ENCODE data around the gene EFHC2.

EFHC2 gene, protein sequence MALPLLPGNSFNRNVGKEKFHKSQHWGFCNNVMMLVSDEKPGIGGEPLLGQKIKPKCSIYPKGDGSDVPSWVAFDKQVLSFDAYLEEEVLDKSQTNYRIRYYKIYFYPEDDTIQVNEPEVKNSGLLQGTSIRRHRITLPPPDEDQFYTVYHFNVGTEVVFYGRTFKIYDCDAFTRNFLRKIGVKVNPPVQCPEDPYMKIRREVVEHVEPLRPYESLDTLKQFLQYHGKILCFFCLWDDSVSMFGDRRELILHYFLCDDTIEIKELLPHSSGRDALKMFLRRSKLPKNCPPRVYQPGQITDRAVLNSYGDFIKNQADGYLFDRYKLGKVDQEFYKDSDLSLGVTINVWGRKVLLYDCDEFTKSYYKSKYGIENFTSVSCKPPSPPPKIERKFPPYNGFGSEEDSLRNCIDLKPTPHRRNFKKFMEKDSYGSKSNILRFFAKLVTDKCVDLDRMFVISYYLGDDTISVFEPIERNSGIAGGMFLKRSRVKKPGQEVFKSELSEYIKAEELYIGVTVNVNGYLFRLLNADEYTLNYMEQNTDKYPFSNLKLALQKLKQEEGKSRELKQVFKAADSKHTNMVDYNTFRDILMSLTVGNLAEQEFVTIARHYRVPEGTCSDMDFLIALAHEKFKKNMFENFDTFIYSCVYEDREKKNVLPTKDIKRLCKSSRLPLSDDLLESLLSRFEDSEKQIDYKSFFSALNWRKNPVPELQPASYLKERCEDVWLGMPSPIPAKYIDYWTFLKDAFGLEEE

DNA sequence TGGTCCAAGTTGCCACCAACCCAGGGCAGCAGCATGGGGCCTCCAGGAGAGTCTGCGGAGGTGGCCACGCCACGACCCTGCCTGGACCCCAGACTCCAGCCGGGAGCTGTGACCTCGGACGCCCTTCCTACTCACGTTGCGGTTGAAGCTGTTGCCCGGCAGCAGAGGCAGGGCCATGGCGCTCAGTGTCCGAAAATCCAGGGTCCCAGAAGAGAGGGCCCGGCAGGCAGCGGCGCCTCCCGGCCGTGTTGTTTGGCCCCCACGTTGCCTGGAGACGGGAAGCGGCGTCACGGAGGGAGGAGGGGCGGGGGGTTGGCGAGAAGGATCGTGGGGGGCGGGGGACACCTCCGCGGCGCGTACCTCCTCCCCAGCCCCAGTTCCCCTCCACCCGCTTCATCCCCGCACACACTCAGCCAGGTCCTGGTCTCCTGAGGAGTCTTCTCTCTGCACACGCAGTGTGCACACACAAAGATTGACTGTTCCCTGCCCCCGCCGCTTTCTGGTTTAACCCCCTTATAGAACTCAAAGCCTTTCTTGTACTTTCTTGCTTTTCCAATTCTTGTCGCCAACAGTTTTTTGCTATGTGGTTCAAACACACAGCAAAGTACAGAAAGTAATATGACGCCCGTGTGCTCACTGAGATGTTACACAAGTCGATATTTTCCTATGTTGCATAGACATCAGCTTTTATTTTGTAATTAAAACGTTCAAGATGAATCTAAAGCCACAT lies at the start of gene EFHC2:
Gene EFHC2, minus strand, starts transcription at position 261 of the 730 bp plus-strand sequence. Its CDS starts 84 bp downstream, at position 177.
- Histone ChIP-seq H3K27ac (peak within 1 kb of the TSS in 14 of 21 experiments; percentile 17 to 80 (median 66)), H3K4me3 (peak within 1 kb of the TSS; percentile 28 to 43 (median 39))

DNA sequence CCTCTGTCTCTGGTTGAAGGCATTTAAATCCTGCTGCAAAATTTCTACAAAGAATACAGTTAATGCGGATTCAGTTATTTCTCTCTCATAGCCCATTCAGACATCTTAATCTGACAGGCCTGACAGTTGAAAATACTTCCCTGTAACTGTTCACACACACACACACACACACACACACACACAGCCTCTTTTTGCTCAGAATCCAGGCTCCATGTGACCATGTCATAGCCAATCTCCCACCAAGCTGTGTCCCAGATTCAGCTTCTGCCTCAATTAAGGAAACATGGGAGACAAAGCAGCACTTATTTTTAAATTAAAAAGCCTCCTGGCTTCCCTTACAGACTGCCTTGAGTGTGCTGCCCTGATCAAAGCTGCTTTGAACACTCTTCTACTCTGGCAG lies 49.3 kb upstream of the EFHC2 start:
- no peak overlapping the region for H3K4me3 ChIP-seq
- H3K27ac ChIP-seq = no peak overlapping the region

DNA sequence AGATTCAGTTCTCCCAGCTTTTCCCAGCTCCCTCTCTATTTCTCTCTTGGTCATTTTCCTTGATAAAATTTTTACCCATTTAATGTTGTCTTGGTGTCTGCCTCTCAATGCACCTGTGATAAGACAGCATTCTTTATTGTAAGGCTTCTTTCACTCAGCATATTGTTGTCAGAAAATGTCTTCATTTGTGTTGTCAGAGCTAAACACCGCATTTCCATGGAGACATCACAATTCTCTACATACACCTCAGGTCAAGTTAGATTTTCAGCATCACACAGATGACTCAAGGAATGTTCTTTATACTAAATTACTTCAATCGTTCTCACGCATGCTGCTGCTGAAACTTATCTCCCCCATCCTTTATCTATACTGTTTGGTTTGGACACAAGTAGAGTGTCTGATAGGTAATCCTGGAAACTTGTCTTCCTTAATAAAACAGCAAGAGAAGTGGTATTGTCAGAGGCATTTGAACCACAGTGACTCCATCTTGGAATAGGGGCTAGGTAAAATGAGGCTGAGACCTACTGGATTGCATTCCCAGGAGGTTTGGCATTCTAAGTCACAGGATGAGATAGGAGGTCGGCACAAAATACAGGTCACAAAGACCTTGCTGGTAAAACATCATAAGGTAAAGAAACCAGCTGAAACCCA lies 41.3 kb upstream of the EFHC2 start:
- no peak overlapping the region for H3K27ac ChIP-seq
- no peak overlapping the region for H3K4me3 ChIP-seq

DNA sequence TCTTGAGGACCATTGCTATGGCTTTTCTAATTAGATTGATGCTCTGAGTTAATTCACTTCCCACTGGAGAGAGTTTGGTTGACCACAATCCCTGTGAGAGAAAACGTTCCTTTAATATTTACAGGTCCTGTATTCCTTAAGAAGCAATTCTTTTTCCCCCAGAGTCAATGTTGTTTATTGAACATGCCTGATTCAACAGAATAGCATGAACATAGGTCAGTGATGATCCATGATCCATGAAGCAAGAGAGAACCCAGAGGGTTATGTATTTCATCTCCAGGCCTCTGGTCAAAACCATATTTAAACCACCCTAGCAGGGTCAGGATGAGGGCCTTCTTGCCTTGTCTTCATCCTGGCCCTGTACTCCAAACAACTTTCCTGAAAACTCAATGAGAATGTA lies 39.4 kb upstream of the EFHC2 start:
- H3K4me3 ChIP-seq = no peak overlapping the region
- H3K27ac ChIP-seq = no peak overlapping the region

DNA sequence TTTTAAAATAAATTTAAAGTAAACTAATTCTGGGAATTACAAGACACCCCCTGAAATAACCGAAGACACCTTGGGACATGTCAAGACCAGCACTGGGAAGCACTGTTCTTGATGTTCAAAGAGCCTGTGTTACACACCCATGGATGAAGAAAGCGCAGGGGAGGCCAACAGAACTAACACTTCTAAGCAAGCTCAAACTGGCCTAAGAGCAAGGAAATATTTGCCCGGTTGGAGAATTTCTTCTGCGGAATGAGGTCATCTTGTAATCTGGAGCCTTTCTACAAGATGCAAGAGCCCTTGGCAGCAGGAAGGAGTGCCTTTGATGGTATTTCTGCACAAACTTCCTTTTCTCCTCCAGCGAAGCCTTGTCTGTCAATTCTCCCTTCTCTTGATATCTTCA lies 9.3 kb upstream of the EFHC2 start:
- H3K27ac ChIP-seq = peak overlapping the region in 5 of 21 experiments; percentile 29 to 48 (median 38)
- H3K4me3 ChIP-seq = no peak overlapping the region

DNA sequence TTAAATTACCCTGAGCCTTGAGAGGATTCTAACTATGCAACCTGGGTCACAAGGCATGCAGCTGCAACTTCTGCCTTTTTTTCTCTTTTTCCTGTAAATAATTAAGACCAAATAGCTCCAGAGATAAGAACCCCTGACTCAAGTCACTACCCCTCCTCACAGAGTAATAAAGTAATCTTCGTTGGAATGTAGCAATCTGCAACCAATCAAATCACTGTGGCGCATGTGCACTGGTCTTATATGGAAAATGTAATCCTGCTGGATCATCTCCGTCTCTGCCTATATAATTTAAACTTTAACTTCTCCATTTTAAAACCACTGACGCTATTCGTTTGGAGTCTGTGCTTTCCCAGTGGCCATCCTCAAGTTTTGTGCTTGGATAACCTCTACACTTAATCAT lies 6.1 kb upstream of the EFHC2 start:
- Histone ChIP-seq H3K4me3 (no peak overlapping the region), H3K27ac (no peak overlapping the region)

DNA sequence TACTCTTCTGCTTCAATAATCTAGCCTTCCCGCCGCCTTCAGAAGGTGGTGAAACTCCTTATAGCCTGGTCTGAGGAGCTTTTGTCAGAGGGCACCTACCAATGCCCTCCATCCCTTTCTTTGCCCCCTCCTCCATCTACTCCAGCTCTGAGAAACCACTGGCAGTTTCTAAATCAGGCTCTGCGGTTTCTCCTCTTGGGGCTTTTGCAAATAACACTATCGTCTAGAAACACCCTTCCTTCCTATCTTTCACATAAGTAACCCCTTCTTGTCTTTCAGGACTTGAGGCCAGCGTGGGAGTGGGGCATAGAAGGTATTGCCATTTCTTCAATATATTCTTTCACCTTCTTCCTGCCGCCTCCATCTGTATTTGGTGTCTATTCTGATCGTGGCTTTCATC lies 1.2 kb upstream of the EFHC2 start:
- peak overlapping the region in 3 of 21 experiments; percentile 44 to 80 (median 66) for H3K27ac ChIP-seq
- peak overlapping the region in 1 of 7 experiments; percentile 43 for H3K4me3 ChIP-seq

DNA sequence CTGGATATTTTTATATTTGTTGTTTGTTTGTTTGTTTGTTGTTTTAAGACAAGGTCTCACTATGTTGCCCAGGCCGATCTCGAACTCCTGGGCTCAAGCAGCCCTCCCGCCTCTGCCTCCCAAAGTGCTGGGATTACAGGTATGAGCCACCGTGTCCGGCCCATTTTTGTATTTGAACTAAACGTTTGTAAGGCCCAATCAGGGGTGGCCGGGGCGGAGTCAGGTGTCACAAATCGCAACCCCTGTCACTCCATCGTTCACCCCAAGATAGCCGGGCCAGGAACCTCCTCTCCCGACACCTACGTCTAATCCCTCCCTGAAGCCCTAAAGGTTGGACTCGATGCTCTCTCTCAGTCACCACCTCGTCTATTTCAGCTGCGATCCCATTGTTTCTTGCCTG lies 722 bp upstream of the EFHC2 start:
- peak overlapping the region in 6 of 21 experiments; percentile 35 to 80 (median 60) for H3K27ac ChIP-seq
- H3K4me3 ChIP-seq = peak overlapping the region in 5 of 7 experiments; percentile 28 to 43 (median 39)

DNA sequence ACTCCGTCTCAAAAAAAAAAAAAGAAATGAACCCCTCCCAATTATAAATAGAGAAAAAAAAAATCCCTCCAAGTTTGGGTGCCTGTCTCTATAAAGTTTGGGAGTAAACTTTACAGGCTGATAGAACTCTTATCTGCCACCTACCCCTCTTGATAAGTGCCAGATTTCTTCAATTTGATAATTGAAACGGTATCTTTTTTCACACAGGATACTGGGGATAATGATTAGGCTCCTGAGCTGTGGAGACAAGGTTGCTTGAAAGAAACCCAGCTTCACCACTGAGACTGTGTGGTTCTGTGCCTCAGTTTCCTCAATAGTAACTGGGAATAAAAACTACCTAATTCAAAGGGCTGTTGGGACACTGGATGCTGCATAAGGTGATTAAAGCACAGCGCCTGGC lies 606 bp downstream of the EFHC2 start:
- Histone ChIP-seq H3K27ac (peak overlapping the region in 8 of 21 experiments; percentile 53 to 80 (median 72)), H3K4me3 (peak overlapping the region in 5 of 7 experiments; percentile 35 to 43 (median 39))

DNA sequence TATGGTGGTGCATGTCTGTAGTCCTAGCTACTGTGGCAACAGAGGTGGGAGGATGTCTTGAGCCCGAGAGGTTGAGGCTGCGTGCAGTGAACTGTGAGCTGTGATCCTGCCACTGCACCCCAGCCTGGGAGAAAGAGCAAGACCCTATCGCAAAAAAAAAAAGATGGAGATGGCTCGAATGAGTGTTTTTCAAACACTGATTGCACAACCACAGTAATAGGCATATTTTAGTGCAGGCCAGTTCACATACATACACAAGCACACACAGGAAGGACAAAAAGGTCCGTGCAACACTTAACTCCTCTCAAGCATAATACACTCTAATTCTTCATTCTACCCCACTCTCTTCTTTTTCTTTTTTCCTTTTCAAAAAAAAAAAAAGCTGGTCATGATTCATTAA lies 5.1 kb downstream of the EFHC2 start:
- Histone ChIP-seq H3K4me3 (no peak overlapping the region), H3K27ac (no peak overlapping the region)

DNA sequence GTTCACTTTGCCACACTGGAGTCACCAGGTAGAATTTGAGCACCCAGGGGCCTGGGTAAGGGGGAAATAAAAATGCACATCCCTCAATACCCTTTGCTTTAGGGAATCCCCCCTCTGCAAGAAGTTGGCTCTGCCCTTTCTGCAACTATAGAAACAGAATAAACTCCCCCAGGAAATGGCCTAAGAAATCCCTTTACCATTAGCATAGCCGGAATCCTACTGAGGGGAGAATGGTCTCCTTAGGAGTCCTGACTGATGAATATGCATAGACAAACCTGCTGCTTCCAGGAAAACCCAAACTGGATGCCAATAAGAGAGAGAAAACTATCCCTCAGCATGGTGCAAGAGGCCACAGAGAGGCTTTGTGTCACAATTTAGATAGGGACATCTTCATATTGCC lies 11.0 kb downstream of the EFHC2 start:
- Histone ChIP-seq H3K27ac (no peak overlapping the region), H3K4me3 (no peak overlapping the region)

DNA sequence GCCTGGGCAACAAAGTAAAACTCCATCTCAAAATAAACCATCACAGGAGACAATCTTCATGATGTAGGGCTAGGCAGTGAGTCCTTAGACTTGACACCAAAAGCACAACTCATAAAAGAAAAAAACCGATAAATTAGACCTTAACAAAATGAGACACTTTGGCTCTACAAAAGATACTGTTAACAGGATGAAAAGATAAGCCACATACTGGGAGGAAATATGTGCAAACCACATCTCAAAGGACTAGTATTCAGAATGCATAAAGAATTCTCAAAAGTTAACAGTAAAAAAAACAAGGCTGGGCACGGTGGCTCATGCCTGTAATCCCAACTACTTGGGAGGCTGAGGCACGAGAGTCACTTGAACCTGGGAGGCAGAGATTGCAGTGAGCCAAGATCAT lies 13.2 kb downstream of the EFHC2 start:
- Histone ChIP-seq H3K27ac (no peak overlapping the region), H3K4me3 (no peak overlapping the region)

DNA sequence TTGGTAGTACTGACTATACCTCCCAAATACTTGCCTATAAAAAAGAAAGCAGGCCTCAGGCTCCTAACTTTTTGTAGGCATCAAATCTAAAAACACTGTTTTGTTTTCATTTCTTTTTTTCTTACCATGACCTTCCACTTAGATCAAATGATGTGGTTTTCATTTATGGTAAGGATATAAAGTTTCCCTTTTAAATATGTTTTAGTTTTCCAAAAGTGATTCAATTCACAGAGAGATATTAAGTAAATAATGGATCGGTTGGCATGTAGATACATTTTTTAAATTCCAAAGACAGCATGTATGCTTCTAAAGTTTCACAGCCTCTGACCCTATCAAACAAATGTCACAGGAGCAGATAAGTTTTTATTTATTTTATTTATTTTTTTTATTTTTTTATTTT lies 23.9 kb downstream of the EFHC2 start:
- H3K27ac ChIP-seq = no peak overlapping the region

DNA sequence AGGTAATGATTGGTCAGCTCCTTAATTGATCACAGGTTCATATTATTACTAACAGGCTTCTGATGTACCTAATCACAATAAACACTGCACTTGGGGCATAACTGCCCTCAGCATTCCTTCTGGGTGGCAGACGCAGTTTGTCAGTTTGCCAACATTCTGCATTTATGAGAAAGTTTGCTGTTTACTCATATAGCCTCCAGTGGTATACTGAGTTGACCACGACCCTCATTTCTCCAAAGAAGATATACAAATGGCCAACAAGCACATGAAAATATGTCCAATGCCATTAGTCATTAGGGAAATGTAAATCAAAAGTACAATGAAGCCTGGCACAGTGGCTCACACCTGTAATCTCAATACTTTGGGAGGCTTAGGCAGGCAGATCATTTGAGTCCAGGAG lies 26.3 kb downstream of the EFHC2 start:
- Histone ChIP-seq H3K4me3 (no peak overlapping the region), H3K27ac (no peak overlapping the region)

More for the DNA sequence above, 23.9 kb downstream of the EFHC2 start:
- no peak overlapping the region for H3K4me3 ChIP-seq

DNA sequence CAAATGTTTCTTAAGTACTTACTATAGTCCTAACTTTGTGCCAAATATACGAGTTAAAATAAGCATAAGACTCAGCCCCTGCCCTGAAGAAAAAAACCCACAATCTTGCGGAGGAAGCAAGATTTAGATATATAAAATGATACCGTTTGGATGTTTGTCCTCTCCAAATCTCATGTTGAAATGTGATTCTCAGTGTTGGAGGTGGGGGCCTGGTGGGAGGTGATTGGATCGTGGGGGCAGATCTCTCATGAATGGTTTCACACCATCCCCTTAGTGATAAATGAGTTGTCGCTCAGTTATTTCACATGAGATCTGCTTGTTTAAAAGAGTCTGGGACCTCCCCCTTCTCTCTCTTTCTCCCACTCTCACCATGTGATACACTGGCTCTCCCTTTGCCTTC lies 28.7 kb downstream of the EFHC2 start:
- no peak overlapping the region for H3K4me3 ChIP-seq
- H3K27ac ChIP-seq = no peak overlapping the region

DNA sequence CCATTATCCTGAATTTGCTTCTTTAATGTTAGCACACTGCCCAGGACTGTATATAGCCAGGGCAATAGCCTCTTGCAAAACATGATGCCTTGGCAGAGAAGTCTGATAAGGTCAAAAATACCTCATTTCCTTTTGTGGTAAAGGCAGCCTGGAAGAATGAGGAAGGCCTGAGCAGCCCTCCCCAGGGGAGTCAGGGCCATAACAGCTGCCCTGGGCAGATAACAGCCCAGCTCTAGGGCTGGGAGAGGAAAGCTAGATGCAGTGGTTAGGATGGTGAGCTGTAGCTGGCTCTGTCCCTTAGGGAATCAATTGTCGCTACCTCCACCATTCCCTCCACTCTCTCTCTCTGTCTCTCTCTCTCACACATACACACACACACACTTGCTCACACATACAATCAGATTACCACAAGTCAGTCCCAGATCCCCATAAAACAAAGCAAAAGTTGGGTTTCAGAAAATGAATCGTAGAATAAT lies 29.2 kb downstream of the EFHC2 start:
- H3K27ac ChIP-seq = no peak overlapping the region
- H3K4me3 ChIP-seq = no peak overlapping the region

DNA sequence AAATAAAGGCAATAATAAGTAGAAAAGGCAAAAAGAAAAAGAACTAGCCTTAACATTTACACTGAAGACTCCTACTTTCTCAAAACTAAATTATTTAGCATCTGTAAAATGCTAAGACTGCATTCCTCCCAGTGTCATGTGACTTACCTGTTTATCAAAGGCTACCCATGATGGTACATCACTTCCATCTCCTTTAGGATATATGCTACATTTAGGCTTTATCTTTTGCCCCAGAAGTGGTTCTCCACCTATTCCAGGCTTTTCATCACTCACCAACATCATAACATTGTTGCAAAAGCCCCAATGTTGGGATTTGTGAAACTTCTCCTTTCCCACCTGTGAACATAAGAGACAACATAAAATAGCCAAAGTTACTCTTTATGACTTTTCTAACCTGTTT lies 31.1 kb downstream of the EFHC2 start:
- H3K27ac ChIP-seq = no peak overlapping the region
- H3K4me3 ChIP-seq = no peak overlapping the region

DNA sequence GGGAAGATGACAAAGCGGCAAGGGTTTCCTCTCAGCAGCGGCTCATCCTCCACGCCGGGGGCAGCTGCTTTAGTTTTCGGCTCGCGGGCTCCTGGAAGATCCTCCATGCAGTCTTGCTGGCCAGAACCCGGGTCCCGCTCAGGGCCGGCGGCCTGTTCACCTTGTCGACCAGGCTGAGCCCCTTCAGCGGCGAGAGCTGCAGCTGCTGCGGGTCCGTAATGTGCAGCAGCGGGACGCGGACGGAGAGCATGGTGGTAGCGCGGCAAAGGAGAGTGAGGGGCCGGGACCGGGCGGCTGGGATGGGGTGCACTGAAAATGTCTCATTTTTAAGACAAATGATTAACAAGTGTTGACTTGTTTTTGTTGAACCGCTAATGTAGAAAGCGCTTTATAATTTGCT lies 33.2 kb downstream of the EFHC2 start:
- Histone ChIP-seq H3K27ac (no peak overlapping the region), H3K4me3 (no peak overlapping the region)

DNA sequence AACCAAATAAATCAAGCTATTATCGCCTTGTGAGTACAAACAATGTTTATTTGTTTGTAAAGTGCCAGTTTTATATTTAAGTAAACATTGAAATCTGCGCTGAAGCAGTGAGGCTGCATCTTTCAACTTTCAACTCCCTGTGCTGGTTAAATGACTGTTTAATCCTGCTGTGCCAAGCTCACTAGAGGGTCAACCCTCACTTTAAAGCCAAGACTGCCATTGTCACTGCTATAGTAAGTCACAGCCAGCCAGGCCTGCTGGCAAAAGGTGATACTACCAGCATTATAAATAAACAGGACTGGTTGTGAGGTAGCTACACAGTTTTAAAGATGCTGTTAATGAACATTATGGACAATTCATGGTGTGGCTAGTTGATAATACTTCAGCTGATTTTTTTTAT lies 34.6 kb downstream of the EFHC2 start:
- Histone ChIP-seq H3K27ac (no peak overlapping the region), H3K4me3 (no peak overlapping the region)

DNA sequence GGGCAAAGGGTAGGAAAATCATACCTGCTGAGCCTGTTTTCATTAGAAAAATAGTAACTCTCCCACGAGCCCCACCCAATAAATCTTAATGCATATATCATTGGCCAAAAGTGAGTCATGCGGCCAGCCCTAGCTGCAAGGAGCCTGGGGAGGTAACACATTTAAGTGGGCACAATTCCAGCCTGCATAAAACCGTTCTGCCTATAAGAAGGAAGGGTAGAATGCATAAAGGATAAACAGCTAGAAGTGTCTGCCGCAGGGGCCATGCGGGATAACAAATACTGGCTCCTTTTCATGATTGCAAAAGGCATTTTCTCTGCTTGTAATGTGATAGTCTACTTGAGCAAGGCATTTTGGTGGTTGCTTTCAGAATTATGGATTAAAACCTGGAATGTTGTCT lies 37.1 kb downstream of the EFHC2 start:
- no peak overlapping the region for H3K4me3 ChIP-seq
- H3K27ac ChIP-seq = peak overlapping the region in 3 of 21 experiments; percentile 12 to 31 (median 15)

Data from skin epidermis (tissue), 12 donors.